ENCODE results near the gene E2F4. TPM values are rescaled to one million over a fixed set of nuclear protein-coding genes. Genes with fewer than 3 reads are reported as not detected.

The E2F4 gene
- total RNA-seq, 1 donor from 2014 or later: 113 TPM

DNA sequence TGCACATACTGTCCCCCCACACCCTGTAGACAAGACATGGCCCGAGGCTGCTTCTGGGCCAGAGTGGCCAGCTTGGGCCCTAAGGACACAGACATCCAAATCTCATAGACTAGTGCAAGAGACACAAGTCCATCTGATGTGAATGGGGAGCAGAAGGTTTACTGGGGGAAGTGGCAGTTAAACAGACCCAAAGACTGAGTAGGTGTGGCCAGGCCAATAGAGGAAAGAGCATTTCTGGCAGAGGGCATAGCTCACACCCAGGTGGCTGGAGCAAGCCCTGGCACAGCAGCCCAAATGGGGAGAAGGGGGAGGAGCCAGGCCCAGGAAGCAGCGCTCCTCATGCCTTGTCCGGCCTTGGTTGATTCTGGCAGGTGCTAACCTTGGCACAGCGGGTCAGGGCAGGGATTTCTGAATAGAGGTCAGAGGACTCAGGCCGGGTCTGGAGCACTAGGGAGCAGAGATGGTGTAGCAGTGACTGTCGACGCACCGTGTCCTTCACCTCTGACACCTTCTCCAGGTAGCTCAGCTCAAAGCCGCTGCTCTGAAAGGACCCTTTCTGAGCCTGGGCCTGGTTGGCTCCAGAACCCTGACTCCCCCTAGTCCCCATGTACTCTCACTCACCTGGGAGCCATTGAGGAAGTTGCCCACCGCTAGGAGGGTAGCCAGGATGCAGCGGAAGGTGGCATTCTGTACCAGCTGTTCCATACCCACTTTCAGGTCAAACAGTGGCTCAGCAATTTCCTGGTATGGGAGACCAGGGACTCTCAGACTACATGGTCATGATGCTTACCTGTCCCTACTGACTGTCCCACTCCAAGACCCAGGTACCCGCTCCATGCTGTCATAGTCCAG, 39.1 kb downstream of the E2F4 start:
- H3K27me3 Mint-ChIP-seq (ENCODE audit: unreplicated experiment): peaks cover 18% of the 10 kb centered on the region
- H3K9me3 Mint-ChIP-seq (ENCODE audit: unreplicated experiment): no peaks in the 10 kb centered on the region
- H3K27ac Mint-ChIP-seq (ENCODE audit: unreplicated experiment): peak overlapping the region; percentile 30
- H3K4me3 Mint-ChIP-seq (ENCODE audit: unreplicated experiment): no peak overlapping the region
- TF ChIP-seq, protein P1, sequence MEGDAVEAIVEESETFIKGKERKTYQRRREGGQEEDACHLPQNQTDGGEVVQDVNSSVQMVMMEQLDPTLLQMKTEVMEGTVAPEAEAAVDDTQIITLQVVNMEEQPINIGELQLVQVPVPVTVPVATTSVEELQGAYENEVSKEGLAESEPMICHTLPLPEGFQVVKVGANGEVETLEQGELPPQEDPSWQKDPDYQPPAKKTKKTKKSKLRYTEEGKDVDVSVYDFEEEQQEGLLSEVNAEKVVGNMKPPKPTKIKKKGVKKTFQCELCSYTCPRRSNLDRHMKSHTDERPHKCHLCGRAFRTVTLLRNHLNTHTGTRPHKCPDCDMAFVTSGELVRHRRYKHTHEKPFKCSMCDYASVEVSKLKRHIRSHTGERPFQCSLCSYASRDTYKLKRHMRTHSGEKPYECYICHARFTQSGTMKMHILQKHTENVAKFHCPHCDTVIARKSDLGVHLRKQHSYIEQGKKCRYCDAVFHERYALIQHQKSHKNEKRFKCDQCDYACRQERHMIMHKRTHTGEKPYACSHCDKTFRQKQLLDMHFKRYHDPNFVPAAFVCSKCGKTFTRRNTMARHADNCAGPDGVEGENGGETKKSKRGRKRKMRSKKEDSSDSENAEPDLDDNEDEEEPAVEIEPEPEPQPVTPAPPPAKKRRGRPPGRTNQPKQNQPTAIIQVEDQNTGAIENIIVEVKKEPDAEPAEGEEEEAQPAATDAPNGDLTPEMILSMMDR (IDR thresholded peaks at IDR 0.05; ENCODE audit: unreplicated experiment): no peak
- H3K36me3 Mint-ChIP-seq (ENCODE audit: low read depth, unreplicated experiment): peaks cover 29% of the 10 kb centered on the region
- peaks cover 17% of the 10 kb centered on the region for H3K4me1 Mint-ChIP-seq (ENCODE audit: unreplicated experiment)
- no peak for DNase-seq (ENCODE audit: low spot score)

DNA sequence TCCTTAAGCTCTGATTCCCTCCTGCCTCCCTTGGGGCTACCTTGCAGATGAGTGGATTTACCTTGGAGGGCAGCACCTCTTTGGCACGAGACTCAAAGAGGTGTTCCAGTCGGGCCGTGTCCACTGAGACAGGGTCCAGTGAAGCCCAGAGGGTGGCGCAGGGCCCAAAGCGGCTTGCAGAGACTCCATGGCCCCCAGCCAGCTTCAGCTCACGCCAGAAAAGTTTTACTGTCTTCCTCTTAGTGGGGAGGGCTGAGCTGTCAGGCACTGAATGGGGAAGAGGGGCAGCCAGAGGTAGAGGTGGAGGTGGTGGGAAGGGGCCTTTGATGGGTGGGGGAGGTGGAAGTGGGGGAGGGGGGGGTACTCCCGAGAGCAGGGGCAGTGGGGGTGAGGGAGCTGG, 41.6 kb downstream of the E2F4 start:
- no peak overlapping the region for H3K27ac Mint-ChIP-seq (ENCODE audit: unreplicated experiment)
- H3K9me3 Mint-ChIP-seq (ENCODE audit: unreplicated experiment): no peaks in the 10 kb centered on the region
- H3K27me3 Mint-ChIP-seq (ENCODE audit: unreplicated experiment): peaks cover 18% of the 10 kb centered on the region
- TF ChIP-seq, protein P1 (IDR thresholded peaks at IDR 0.05; ENCODE audit: unreplicated experiment): no peak
- DNase-seq (ENCODE audit: low spot score): no peak
- H3K36me3 Mint-ChIP-seq (ENCODE audit: low read depth, unreplicated experiment): peaks cover 42% of the 10 kb centered on the region
- H3K4me3 Mint-ChIP-seq (ENCODE audit: unreplicated experiment): no peak overlapping the region
- H3K4me1 Mint-ChIP-seq (ENCODE audit: unreplicated experiment): peaks cover 9% of the 10 kb centered on the region

DNA sequence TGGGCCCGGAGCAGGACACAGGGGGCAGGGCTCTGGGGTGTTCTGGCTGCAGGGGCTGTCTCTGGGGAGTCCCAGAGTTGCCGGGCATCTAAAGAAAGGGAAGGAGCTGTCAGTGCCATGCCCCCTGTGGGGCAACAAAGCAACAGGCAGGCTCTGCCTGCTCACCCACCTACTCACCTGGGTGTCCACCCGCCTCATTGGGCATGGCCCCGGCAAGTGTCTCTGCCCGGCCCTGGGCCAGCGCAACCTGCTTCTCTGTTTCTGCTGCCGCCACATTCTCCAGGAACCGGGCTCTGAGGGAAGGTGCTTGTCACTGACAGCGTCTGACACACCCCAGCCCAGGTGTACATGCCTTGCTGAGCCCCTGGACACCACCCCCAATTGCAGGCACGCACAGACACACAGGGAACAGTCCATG, 42.2 kb downstream of the E2F4 start:
- H3K27me3 Mint-ChIP-seq (ENCODE audit: unreplicated experiment): peaks cover 16% of the 10 kb centered on the region
- peaks cover 46% of the 10 kb centered on the region for H3K36me3 Mint-ChIP-seq (ENCODE audit: low read depth, unreplicated experiment)
- peak overlapping the region; percentile 25 for H3K4me3 Mint-ChIP-seq (ENCODE audit: unreplicated experiment)
- no peaks in the 10 kb centered on the region for H3K9me3 Mint-ChIP-seq (ENCODE audit: unreplicated experiment)
- H3K4me1 Mint-ChIP-seq (ENCODE audit: unreplicated experiment): peaks cover 9% of the 10 kb centered on the region
- TF ChIP-seq, protein P1 (IDR thresholded peaks at IDR 0.05; ENCODE audit: unreplicated experiment): no peak
- no peak overlapping the region for H3K27ac Mint-ChIP-seq (ENCODE audit: unreplicated experiment)
- no peak for DNase-seq (ENCODE audit: low spot score)

DNA sequence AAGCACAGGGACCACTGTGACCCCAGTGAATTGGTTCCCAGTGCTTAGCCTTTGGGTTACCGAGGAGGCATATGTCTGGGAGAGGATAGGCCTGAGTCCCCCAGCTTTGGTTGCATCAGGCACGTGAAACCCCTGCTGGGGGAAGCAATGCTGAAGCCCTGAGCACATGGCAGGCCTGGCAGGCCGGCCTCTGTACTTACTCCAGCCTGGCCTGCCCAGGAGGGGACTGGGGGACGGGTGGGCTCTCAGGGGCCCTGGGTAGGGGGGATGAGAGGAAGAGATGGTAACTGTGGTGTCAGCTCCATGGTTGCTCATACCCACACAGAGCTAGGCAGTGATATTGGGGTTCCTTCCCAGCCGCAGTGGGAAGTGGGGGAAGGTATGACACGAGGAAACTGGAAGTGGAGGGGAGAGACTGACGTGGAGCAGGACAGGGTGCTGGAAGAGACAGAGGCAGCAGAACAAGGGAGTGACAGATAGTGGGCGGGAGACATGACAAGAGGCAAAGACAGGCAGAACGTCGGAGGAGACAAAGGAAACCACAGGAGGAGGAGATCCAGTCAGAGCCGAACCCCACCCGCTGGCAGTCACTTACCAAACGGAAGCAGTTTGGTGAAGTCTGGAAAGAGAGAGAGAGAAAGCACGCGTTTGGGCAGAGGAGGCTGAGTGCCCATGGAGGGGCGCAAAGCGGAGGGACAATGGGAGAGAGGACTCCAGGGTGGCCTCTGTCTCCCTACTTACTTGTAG, 44.0 kb downstream of the E2F4 start:
- TF ChIP-seq, protein P1 (IDR thresholded peaks at IDR 0.05; ENCODE audit: unreplicated experiment): no peak
- no peak for DNase-seq (ENCODE audit: low spot score)
- Mint-ChIP-seq H3K9me3 (ENCODE audit: unreplicated experiment) (no peaks in the 10 kb centered on the region), H3K27ac (ENCODE audit: unreplicated experiment) (peak overlapping the region; percentile 59), H3K36me3 (ENCODE audit: low read depth, unreplicated experiment) (peaks cover 48% of the 10 kb centered on the region), H3K4me1 (ENCODE audit: unreplicated experiment) (peaks cover 20% of the 10 kb centered on the region), H3K4me3 (ENCODE audit: unreplicated experiment) (peak overlapping the region; percentile 48), H3K27me3 (ENCODE audit: unreplicated experiment) (peaks cover 15% of the 10 kb centered on the region)

All from endothelial cell (in vitro differentiated cells).